ENCODE results near the gene STPG2.

Gene STPG2

GRCh38 chr4:98143001-98143899 is at the start of gene STPG2:
Gene STPG2, minus strand, starts transcription at chr4:98143476.
- DNase-seq, result peak; percentile 89

GRCh38 chr4:98185279-98185678 is 42.0 kb upstream of the STPG2 start:
- DNase-seq, result no peak

- DNase-seq, result no peak
Observed at GRCh38 chr4:98181809-98182208, 38.5 kb upstream of the STPG2 start.

- DNase-seq, result no peak
Observed at GRCh38 chr4:98179951-98180350, 36.7 kb upstream of the STPG2 start.

- no peak for DNase-seq
Observed at GRCh38 chr4:98176531-98176930, 33.3 kb upstream of the STPG2 start.

- DNase-seq, result no peak
Observed at GRCh38 chr4:98170035-98170434, 26.8 kb upstream of the STPG2 start.

- no peak for DNase-seq
Observed at GRCh38 chr4:98166731-98167041, 23.4 kb upstream of the STPG2 start.

- no peak for DNase-seq
Observed at GRCh38 chr4:98166025-98166730, 22.9 kb upstream of the STPG2 start.

GRCh38 chr4:98162696-98163095 is 19.4 kb upstream of the STPG2 start:
- no peak for DNase-seq

- no peak for DNase-seq
Observed at GRCh38 chr4:98151145-98151924, 8.1 kb upstream of the STPG2 start.

- DNase-seq, result no peak
Observed at GRCh38 chr4:98150092-98150761, 7.0 kb upstream of the STPG2 start.

- no peak for DNase-seq
Observed at GRCh38 chr4:98148856-98149255, 5.6 kb upstream of the STPG2 start.

GRCh38 chr4:98126141-98126540 is 17.1 kb downstream of the STPG2 start:
- DNase-seq, result no peak

- DNase-seq, result no peak
Observed at GRCh38 chr4:98125585-98125984, 17.7 kb downstream of the STPG2 start.

- no peak for DNase-seq
Observed at GRCh38 chr4:98117363-98117762, 25.9 kb downstream of the STPG2 start.

- DNase-seq, result peak; percentile 22
Observed at GRCh38 chr4:98113012-98113411, 30.3 kb downstream of the STPG2 start.

- no peak for DNase-seq
Observed at GRCh38 chr4:98110929-98111328, 32.3 kb downstream of the STPG2 start.

GRCh38 chr4:98110214-98110613 is 33.1 kb downstream of the STPG2 start:
- DNase-seq, result no peak

GRCh38 chr4:98102660-98103059 is 40.6 kb downstream of the STPG2 start:
- no peak for DNase-seq

GRCh38 chr4:98101988-98102387 is 41.3 kb downstream of the STPG2 start:
- no peak for DNase-seq

GRCh38 chr4:98098764-98099163 is 44.5 kb downstream of the STPG2 start:
- DNase-seq, result no peak

- DNase-seq, result no peak
Observed at GRCh38 chr4:98094118-98094517, 49.2 kb downstream of the STPG2 start.

- DNase-seq, result no peak
Observed at GRCh38 chr4:98093662-98094061, 49.6 kb downstream of the STPG2 start.

All from NCI-H1092 treated with DMSO at 0.1 percent for 48 hours (cell line).